Vagina (tissue), 2 donors: Measurements from ENCODE around the gene ITPR1.

ENCODE experiments used
- POLR2A ChIP-seq, 2 donors: fragments of 450-650 bp; IDR thresholded peaks; one replicate each; pipeline ENCODE4 v1.6.1; 2017; ENCODE audit warnings: antibody characterized with exemption in 2 of 2, mild to moderate bottlenecking in 2 of 2, moderate library complexity in 2 of 2
- TF ChIP-seq, protein P1 (sequence below), 3 experiments: fragments of 450-650 bp in 2 of 3; fragments of 200-600 bp in 1 of 3; sonication (generic) in 1 of 3; IDR thresholded peaks; one replicate each; pipeline ENCODE4 v1.5.1; 2017 to 2019; ENCODE audit warnings: antibody characterized with exemption in 3 of 3, mild to moderate bottlenecking in 2 of 3, moderate library complexity in 2 of 3

DNA sequence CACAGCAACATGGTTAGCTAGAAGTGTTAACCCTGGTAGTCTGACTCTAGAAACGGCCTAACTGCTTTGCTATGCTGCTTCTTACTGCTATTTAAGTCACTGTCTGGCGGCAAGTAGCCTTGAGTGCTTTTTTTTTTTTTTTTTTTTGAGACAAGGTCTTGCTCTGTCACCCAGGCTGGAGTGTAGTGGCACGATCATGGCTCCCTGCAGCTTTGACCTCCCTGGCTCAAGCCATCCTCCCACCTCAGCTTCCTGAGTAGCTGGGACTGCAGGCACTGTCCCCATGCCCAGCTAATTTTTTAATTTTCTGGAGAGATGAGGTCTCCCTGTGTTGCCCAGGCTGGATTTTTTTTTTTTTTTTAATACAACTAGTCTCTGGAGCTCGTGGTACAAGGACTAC lies 93.2 kb downstream of the ITPR1 start:
- TF ChIP-seq, protein P1, sequence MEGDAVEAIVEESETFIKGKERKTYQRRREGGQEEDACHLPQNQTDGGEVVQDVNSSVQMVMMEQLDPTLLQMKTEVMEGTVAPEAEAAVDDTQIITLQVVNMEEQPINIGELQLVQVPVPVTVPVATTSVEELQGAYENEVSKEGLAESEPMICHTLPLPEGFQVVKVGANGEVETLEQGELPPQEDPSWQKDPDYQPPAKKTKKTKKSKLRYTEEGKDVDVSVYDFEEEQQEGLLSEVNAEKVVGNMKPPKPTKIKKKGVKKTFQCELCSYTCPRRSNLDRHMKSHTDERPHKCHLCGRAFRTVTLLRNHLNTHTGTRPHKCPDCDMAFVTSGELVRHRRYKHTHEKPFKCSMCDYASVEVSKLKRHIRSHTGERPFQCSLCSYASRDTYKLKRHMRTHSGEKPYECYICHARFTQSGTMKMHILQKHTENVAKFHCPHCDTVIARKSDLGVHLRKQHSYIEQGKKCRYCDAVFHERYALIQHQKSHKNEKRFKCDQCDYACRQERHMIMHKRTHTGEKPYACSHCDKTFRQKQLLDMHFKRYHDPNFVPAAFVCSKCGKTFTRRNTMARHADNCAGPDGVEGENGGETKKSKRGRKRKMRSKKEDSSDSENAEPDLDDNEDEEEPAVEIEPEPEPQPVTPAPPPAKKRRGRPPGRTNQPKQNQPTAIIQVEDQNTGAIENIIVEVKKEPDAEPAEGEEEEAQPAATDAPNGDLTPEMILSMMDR (IDR thresholded peaks at IDR 0.05) = no peak
- TF ChIP-seq POLR2A (IDR thresholded peaks at IDR 0.05) = no peak
